ENCODE data around the gene MYO7B. TPM values are rescaled to one million over a fixed set of nuclear protein-coding genes. Genes with fewer than 3 reads are reported as not detected.

The MYO7B gene
- total RNA-seq, 2 experiments from 2014 or later, result 3.3 TPM; not detected in 1

DNA sequence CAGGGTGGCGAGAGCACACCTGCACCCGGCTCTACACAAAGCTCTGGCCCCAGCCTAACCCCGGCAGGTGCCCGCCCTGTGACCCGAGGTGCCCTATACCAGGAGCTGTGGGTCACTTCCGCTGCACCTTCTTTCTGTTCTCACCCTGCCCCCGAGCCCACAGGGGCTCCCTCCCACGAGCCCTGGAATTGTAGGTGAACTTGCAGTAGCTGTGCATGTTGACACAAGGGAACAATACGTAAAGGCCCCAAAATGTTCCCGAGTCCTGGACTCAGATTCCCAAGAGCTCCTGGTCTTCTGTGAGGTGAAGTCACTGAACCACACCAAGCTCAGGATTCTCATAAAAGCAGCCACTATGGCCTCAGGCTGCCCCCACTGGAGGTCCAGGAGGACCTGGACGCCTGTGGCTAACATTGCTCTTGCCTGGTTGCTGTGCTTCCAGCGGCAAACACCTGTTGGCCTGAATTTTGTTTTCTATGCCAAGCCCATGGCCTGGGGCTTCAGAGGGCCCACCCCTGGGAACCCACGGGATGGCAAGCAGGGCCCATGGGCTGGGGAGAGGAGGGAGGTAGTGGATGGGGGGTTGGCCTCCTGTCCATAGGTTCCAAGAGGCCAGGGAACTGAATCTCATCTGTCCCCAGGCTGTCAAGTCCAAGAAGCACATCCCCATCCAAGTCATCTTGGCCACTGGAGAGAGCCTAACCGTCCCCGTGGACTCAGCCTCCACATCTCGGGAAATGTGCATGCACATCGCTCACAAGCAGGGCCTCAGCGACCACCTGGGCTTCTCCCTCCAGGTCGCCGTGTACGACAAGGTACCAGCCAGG lies 87.3 kb downstream of the MYO7B start:
- ChIA-PET POLR2A (no interaction called here), CTCF (ENCODE audit: unreplicated experiment) (interaction anchor here (0.7 kb wide), 1 partner anchor 31 kb away, joined by 4 read pairs; no protein-coding TSS in a partner anchor)
- no peak overlapping the region for H3K4me2 ChIP-seq (ENCODE audit: low read length)
- H4K20me1 ChIP-seq (ENCODE audit: insufficient read depth, low read length), result no peaks in the 10 kb centered on the region
- no peaks in the 10 kb centered on the region for H3K9me2 ChIP-seq (ENCODE audit: insufficient read depth, low read length)
- intact Hi-C loops (cut with micrococcal nuclease; ENCODE audit: unreplicated experiment), result no loop called here
- no peak overlapping the region for H3K27ac ChIP-seq (ENCODE audit: low read depth, low read length, poor library complexity, severe bottlenecking)
- H3K9me3 ChIP-seq (ENCODE audit: low read length), result no peaks in the 10 kb centered on the region
- no TSS peak for BruUV-seq (replicated peaks)
- H3K79me2 ChIP-seq (ENCODE audit: insufficient read depth, low read depth, low read length), result no peaks in the 10 kb centered on the region
- H3K4me1 ChIP-seq (ENCODE audit: insufficient read depth, low read length, poor library complexity, severe bottlenecking), result no peaks in the 10 kb centered on the region
- TF ChIP-seq, protein P1, sequence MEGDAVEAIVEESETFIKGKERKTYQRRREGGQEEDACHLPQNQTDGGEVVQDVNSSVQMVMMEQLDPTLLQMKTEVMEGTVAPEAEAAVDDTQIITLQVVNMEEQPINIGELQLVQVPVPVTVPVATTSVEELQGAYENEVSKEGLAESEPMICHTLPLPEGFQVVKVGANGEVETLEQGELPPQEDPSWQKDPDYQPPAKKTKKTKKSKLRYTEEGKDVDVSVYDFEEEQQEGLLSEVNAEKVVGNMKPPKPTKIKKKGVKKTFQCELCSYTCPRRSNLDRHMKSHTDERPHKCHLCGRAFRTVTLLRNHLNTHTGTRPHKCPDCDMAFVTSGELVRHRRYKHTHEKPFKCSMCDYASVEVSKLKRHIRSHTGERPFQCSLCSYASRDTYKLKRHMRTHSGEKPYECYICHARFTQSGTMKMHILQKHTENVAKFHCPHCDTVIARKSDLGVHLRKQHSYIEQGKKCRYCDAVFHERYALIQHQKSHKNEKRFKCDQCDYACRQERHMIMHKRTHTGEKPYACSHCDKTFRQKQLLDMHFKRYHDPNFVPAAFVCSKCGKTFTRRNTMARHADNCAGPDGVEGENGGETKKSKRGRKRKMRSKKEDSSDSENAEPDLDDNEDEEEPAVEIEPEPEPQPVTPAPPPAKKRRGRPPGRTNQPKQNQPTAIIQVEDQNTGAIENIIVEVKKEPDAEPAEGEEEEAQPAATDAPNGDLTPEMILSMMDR (conservative IDR thresholded peaks at IDR 0.05; ENCODE audit: low read length), result no peak
- no peak for TF ChIP-seq EZH2phosphoT487 (IDR thresholded peaks at IDR 0.05; ENCODE audit: borderline replicate concordance, low read depth, low read length)
- H3K36me3 ChIP-seq (ENCODE audit: insufficient read depth, low read length), result no peaks in the 10 kb centered on the region
- no peak overlapping the region for H3K4me3 ChIP-seq (ENCODE audit: low read depth, low read length, poor library complexity, severe bottlenecking)
- DNase-seq (ENCODE audit: low spot score), result no peak
- no peak overlapping the region for H2AFZ ChIP-seq (ENCODE audit: low read length)

DNA sequence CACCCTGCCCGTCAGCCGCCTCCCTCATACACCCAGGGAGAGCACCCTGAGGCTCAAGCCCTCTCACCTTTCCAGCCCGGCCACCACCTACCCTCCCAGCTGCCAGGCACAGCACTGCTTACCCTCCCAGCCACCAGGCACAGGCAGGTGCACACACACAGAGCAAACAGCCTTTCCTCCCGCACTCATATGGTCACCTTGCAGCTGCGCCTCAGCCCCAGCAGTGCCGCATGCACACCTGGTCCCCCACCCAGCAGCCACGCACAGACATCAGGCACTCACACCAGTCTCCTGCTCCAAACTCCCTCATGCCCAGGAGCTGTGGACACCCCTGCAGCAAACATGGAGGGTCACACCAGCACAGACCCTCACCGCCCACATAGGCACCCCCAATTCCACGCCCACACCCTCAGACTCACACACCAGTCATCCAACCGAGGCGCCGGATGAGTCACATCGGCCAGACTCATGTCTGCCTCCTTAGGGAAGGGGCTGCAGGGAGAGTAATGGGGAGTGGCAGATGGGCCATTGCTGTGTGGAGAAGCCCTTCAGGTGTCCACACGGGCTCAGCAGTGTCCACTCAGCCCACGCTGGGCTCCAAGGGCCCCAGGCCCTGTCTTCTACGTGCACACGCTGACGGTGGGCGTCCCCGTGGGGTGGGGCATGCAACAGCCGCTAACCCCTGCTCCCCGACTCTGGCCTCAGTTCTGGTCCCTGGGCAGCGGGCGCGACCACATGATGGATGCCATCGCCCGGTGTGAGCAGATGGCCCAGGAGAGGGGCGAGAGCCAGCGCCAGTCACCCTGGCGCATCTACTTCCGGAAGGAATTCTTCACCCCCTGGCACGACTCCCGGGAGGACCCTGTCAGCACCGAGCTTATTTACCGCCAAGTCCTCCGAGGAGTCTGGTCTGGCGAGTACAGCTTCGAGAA lies 88.2 kb downstream of the MYO7B start:
- Histone ChIP-seq H3K4me1 (ENCODE audit: insufficient read depth, low read length, poor library complexity, severe bottlenecking) (no peaks in the 10 kb centered on the region), H3K27ac (ENCODE audit: low read depth, low read length, poor library complexity, severe bottlenecking) (no peak overlapping the region), H3K9me3 (ENCODE audit: low read length) (no peaks in the 10 kb centered on the region), H3K4me2 (ENCODE audit: low read length) (no peak overlapping the region), H3K9me2 (ENCODE audit: insufficient read depth, low read length) (no peaks in the 10 kb centered on the region), H3K4me3 (ENCODE audit: low read depth, low read length, poor library complexity, severe bottlenecking) (no peak overlapping the region), H3K36me3 (ENCODE audit: insufficient read depth, low read length) (no peaks in the 10 kb centered on the region), H2AFZ (ENCODE audit: low read length) (no peak overlapping the region), H4K20me1 (ENCODE audit: insufficient read depth, low read length) (no peaks in the 10 kb centered on the region), H3K79me2 (ENCODE audit: insufficient read depth, low read depth, low read length) (no peaks in the 10 kb centered on the region)
- CTCF ChIA-PET (ENCODE audit: unreplicated experiment), result no interaction called here
- no TSS peak for BruUV-seq (replicated peaks)
- DNase-seq (ENCODE audit: low spot score), result no peak
- intact Hi-C loops (cut with micrococcal nuclease; ENCODE audit: unreplicated experiment), result no loop called here
- TF ChIP-seq EZH2phosphoT487 (IDR thresholded peaks at IDR 0.05; ENCODE audit: borderline replicate concordance, low read depth, low read length), result no peak
- TF ChIP-seq, protein P1 (conservative IDR thresholded peaks at IDR 0.05; ENCODE audit: low read length), result no peak
- POLR2A ChIA-PET, result no interaction called here
